HepG2 (cell line): Measurements from ENCODE around the gene ZNF584. TPM values are rescaled to one million over a fixed set of nuclear protein-coding genes. Genes with fewer than 3 reads are reported as not detected.

Experiments
- DMAP1 ChIP-seq: IDR thresholded peaks from 2 replicates; pipeline ENCODE4 v1.6.1; 2016
- HNRNPH1 ChIP-seq: fragments of 200-400 bp; formaldehyde crosslinking; optimal IDR thresholded peaks from 2 replicates; pipeline ENCODE3; 2017; ENCODE audit warnings: mild to moderate bottlenecking, low read depth, low read length
- IKZF5 ChIP-seq: IDR thresholded peaks from 2 replicates; pipeline ENCODE4 v1.6.1; 2018; ENCODE audit warnings: missing genetic modification reagents, mild to moderate bottlenecking, missing compliant biosample characterization
- KAT7 ChIP-seq: IDR thresholded peaks from 2 replicates; pipeline ENCODE4 v1.6.1; 2018; ENCODE audit warnings: borderline replicate concordance, missing compliant biosample characterization
- KDM6A ChIP-seq: IDR thresholded peaks from 2 replicates; pipeline ENCODE4 v1.6.1; 2016; ENCODE audit warnings: low read depth
- NCOR1 ChIP-seq: fragments of 200-600 bp; sonication (generic); IDR thresholded peaks from 2 replicates; pipeline ENCODE4 v1.7.0; 2017; ENCODE audit warnings: antibody characterized with exemption, low read length, borderline replicate concordance
- NFIB ChIP-seq: sonication (generic); formaldehyde crosslinking; IDR thresholded peaks from 2 replicates; pipeline ENCODE4 v1.9.0; 2021; ENCODE audit warnings: missing genetic modification reagents, mild to moderate bottlenecking, borderline replicate concordance
- PREB ChIP-seq: sonication (generic); formaldehyde crosslinking; IDR thresholded peaks from 2 replicates; pipeline ENCODE4 v1.4.0; 2020; ENCODE audit warnings: missing genetic modification reagents
- RNF219 ChIP-seq: sonication (generic); formaldehyde crosslinking; IDR thresholded peaks from 2 replicates; pipeline ENCODE4 v1.5.0; 2020; ENCODE audit warnings: mild to moderate bottlenecking, missing genetic modification reagents
- SPEN ChIP-seq: sonication (generic); formaldehyde crosslinking; IDR thresholded peaks from 2 replicates; pipeline ENCODE4 v1.5.1; 2020; ENCODE audit warnings: low read depth, mild to moderate bottlenecking, missing genetic modification reagents
- TFAP4 ChIP-seq: sonication (generic); IDR thresholded peaks from 2 replicates; pipeline ENCODE4 v1.6.1; 2016; ENCODE audit warnings: low read depth, borderline replicate concordance
- ZMAT5 ChIP-seq: sonication (generic); formaldehyde crosslinking; IDR thresholded peaks from 2 replicates; pipeline ENCODE4 v1.5.0; 2020; ENCODE audit warnings: mild to moderate bottlenecking, low read depth, missing genetic modification reagents, borderline replicate concordance
- ZNF160 ChIP-seq: sonication (generic); formaldehyde crosslinking; IDR thresholded peaks from 2 replicates; pipeline ENCODE4 v1.8.0; 2022; ENCODE audit warnings: mild to moderate bottlenecking, inconsistent platforms, missing genetic modification reagents
- ZNF382 ChIP-seq: sonication (generic); formaldehyde crosslinking; IDR thresholded peaks from 2 replicates; pipeline ENCODE4 v1.5.0; 2020; ENCODE audit warnings: missing genetic modification reagents, mild to moderate bottlenecking, borderline replicate concordance
- polyA plus RNA-seq, 8 experiments: library from polyadenylated mRNA; depleted of rRNA in 3 of 8; stranded (reverse) in 7 of 8; unstranded in 1 of 8; fragments of >200 nt; fragmentation: Illumina TruSeq in 4 of 8; extraction: Trizol in 4 of 8; gene quantifications; 2 replicates each; pipeline versions ENCODE4 v1.2.1 to v1.2.3, GENCODE V29; 2011 to 2016; ENCODE audit warnings: low read depth in 4 of 8, missing spikeins in 1 of 8, mixed read lengths in 1 of 8; ENCODE audit not compliant: insufficient read depth in 1 of 8
- total RNA-seq, 5 experiments: library from RNA; depleted of rRNA; stranded (reverse); fragments of >200 nt; fragmentation: Illumina TruSeq; extraction: Trizol; gene quantifications; 2 replicates each; pipeline ENCODE4 v1.2.3, GENCODE V29; 2016; ENCODE audit warnings: low read depth in 1 of 5
- TF ChIP-seq, protein P1 (sequence below): sonication (generic); formaldehyde crosslinking; IDR thresholded peaks from 2 replicates; pipeline ENCODE4 v1.5.1; 2020; ENCODE audit warnings: missing genetic modification reagents, mild to moderate bottlenecking, borderline replicate concordance
- TF ChIP-seq, protein P2 (sequence below): sonication (generic); formaldehyde crosslinking; IDR thresholded peaks from 2 replicates; pipeline ENCODE4 v1.4.0; 2020; ENCODE audit warnings: missing genetic modification reagents
- TF ChIP-seq, protein P3 (sequence below): sonication (generic); formaldehyde crosslinking; IDR thresholded peaks from 2 replicates; pipeline ENCODE4 v1.4.0; 2020; ENCODE audit warnings: mild to moderate bottlenecking, missing genetic modification reagents

Gene ZNF584
- total and polyA plus RNA-seq, 2 of the 13 experiments (the other 11 are each of a cell fraction or from before 2014, with no cell fraction given) = 2.4 to 7.0 TPM

DNA sequence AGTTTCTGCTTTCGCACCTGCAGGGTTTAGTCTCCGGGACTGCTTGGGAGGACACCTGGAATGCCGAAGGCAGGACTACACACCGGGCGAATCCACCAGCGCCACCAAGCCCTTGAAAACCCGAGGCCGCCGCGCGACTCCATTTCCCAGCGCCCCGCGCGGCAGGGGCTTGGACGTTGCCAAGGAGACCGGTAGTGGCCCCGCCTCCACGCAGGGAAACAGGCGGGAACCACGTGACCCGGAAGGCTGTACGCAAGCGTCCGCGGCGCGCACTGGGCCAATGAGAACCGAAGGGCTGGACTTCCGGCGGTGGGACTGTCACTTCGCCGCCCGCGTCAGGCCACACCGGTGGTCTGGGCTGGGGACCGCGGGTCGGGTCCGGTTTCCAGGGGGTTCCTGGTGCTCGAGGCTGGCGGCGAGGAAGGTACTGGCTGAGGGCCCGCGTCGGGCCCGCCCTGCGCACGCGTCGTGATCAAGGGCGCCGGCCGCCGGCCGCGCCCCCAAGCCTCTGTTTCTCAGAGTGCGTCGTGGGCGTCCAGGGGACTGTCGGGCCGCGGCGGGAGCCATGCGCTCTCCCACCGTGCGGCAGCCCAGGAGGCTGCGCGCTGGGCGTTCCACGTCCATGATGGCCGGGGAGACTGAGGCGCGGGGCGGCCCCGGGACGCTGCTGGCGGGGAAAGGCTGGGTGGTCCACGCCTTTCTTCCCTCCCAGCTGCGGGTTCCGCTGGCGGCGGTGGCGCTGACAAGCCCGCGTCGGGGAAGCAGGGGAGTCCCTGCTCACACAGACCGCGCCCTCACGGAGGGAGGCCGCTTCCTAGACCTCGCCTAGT is 58.5 kb downstream of the ZNF584 start, which contains the start of gene ZNF324 (continued):
- no peak for TF ChIP-seq PREB (CRISPR knock-in tag)
- no peak for TF ChIP-seq NCOR1
- no peak for TF ChIP-seq KDM6A (CRISPR knock-in tag)
- no peak for TF ChIP-seq ZMAT5 (CRISPR knock-in tag)
- TF ChIP-seq DMAP1 (CRISPR knock-in tag) = no peak
- TF ChIP-seq IKZF5 (CRISPR knock-in tag) = 0 out of 2 replicates have a peak, but pooled peaks have one; percentile 16
- TF ChIP-seq, protein P1, sequence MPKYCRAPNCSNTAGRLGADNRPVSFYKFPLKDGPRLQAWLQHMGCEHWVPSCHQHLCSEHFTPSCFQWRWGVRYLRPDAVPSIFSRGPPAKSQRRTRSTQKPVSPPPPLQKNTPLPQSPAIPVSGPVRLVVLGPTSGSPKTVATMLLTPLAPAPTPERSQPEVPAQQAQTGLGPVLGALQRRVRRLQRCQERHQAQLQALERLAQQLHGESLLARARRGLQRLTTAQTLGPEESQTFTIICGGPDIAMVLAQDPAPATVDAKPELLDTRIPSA (CRISPR knock-in tag) = no peak
- TF ChIP-seq ZNF160 (CRISPR knock-in tag) = no peak
- no peak for TF ChIP-seq ZNF382 (CRISPR knock-in tag)
- TF ChIP-seq HNRNPH1 = no peak
- no peak for TF ChIP-seq NFIB (CRISPR knock-in tag)
- TF ChIP-seq, protein P2, sequence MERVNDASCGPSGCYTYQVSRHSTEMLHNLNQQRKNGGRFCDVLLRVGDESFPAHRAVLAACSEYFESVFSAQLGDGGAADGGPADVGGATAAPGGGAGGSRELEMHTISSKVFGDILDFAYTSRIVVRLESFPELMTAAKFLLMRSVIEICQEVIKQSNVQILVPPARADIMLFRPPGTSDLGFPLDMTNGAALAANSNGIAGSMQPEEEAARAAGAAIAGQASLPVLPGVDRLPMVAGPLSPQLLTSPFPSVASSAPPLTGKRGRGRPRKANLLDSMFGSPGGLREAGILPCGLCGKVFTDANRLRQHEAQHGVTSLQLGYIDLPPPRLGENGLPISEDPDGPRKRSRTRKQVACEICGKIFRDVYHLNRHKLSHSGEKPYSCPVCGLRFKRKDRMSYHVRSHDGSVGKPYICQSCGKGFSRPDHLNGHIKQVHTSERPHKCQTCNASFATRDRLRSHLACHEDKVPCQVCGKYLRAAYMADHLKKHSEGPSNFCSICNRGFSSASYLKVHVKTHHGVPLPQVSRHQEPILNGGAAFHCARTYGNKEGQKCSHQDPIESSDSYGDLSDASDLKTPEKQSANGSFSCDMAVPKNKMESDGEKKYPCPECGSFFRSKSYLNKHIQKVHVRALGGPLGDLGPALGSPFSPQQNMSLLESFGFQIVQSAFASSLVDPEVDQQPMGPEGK = no peak; the same call in none of the 2 replicates
- peak; percentile 39; the same call in 1 of the 2 replicates for TF ChIP-seq TFAP4
- TF ChIP-seq SPEN = peak; percentile 62; the same call in 1 of the 2 replicates
- TF ChIP-seq, protein P3, sequence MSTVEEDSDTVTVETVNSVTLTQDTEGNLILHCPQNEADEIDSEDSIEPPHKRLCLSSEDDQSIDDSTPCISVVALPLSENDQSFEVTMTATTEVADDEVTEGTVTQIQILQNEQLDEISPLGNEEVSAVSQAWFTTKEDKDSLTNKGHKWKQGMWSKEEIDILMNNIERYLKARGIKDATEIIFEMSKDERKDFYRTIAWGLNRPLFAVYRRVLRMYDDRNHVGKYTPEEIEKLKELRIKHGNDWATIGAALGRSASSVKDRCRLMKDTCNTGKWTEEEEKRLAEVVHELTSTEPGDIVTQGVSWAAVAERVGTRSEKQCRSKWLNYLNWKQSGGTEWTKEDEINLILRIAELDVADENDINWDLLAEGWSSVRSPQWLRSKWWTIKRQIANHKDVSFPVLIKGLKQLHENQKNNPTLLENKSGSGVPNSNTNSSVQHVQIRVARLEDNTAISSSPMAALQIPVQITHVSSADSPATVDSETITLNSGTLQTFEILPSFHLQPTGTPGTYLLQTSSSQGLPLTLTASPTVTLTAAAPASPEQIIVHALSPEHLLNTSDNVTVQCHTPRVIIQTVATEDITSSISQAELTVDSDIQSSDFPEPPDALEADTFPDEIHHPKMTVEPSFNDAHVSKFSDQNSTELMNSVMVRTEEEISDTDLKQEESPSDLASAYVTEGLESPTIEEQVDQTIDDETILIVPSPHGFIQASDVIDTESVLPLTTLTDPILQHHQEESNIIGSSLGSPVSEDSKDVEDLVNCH (CRISPR knock-in tag) = no peak
- TF ChIP-seq KAT7 (CRISPR knock-in tag) = no peak
- TF ChIP-seq RNF219 (CRISPR knock-in tag) = no peak
